ENCODE data around the gene ILK.

The ILK gene

GRCh38 chr11:6611092-6611962 is 7.8 kb downstream of the ILK start:
- TF ChIP-seq Cebpa-rat (IDR thresholded peaks at IDR 0.05) = no peak
- H3K36me3 ChIP-seq = peaks cover 63% of the 10 kb centered on the region
- H3K4me1 ChIP-seq = peaks cover 39% of the 10 kb centered on the region
- peak overlapping the region; percentile 98 for H3K4me2 ChIP-seq
- H3K27me3 ChIP-seq = no peaks in the 10 kb centered on the region; the same call in 1 of the 2 replicates
- H4K20me1 ChIP-seq = peaks cover 24% of the 10 kb centered on the region; the same call in 1 of the 2 replicates
- no peaks in the 10 kb centered on the region for H3K9me3 ChIP-seq
- H3K27ac ChIP-seq = peak overlapping the region; percentile 91
- peak overlapping the region; percentile 92 for H3K4me3 ChIP-seq
- H3K9ac ChIP-seq = peak overlapping the region; percentile 94

DNA sequence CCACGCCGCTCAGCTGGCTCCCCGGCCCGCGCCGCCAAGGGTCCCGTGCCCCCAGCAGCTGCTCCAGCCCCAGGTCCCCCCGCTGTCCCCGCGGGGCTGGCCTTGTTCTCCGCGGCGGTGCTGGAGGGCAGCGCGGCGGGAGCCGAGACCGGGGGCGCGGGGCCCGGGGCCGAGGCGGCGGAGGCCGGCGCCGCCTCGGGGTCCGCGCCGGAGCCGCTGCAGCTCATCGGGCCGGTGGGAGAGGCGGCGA is 8.3 kb downstream of the ILK start:
- no peak for TF ChIP-seq Cebpa-rat (IDR thresholded peaks at IDR 0.05)
- Histone ChIP-seq H3K4me1 (peaks cover 33% of the 10 kb centered on the region), H3K9ac (peak overlapping the region; percentile 94), H4K20me1 (peaks cover 18% of the 10 kb centered on the region; the same call in 1 of the 2 replicates), H3K27me3 (no peaks in the 10 kb centered on the region; the same call in 1 of the 2 replicates), H3K9me3 (no peaks in the 10 kb centered on the region), H3K36me3 (peaks cover 68% of the 10 kb centered on the region), H3K4me2 (peak overlapping the region; percentile 98), H3K27ac (peak overlapping the region; percentile 91), H3K4me3 (peak overlapping the region; percentile 92)

DNA sequence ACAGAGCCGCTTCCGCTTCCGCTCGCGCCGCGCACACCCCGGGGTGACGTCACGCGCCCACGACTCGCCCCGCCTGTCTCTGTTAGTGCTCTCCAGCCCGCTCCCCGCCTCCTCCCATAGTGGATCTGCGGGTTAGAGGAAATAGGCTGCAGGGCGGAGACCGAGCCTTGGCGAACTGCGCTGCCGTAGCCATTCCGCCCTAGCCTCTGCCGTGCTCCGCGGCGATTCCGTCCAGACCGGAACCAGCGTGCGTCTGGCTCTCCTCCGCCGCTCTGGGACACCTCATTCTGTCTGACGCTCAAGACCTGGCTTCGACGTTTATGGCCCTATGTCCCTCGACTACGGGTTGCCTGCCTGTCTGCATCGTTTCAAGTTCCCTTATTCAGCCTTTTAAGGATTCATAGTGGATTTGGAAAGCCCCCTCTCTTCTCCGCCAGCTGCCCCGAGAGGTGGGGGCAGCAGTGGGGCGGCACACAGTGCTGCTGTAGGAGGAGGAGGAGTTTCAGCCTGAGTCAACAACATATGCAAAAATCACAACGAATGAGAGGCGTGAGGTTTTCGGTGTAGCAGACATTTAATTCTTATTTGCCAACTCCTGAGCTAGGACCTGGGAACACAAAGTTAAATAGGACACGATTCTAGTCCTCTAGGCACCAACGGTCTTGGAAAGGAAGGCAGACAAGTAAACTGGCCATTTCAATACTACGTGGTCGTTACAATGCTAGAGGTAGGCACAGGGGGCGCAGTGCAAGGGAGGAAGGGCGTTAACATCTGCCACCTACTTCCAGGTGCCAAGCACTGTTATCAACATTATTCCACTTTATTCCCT is 8.9 kb downstream of the ILK start, which contains the start of gene TAF10:
TAF10 (minus strand) TSS at position 4 of the 829 bp plus-strand sequence. CDS start 27 bp downstream, outside the sequence.
- peaks cover 71% of the 10 kb centered on the region for H3K36me3 ChIP-seq
- peak within 1 kb of the TSS; percentile 92 for H3K4me3 ChIP-seq
- H4K20me1 ChIP-seq = peaks cover 15% of the 10 kb centered on the region; the same call in 1 of the 2 replicates
- H3K4me1 ChIP-seq = peaks cover 30% of the 10 kb centered on the region
- no peaks in the 10 kb centered on the region; the same call in 1 of the 2 replicates for H3K27me3 ChIP-seq
- peak within 1 kb of the TSS; percentile 98 for H3K4me2 ChIP-seq
- H3K9me3 ChIP-seq = no peaks in the 10 kb centered on the region
- peak within 1 kb of the TSS; percentile 91 for H3K27ac ChIP-seq
- peak within 1 kb of the TSS; percentile 94 for H3K9ac ChIP-seq
- TF ChIP-seq Cebpa-rat (IDR thresholded peaks at IDR 0.05) = no peak

GRCh38 chr11:6613496-6613895 is 9.9 kb downstream of the ILK start:
- Histone ChIP-seq H4K20me1 (peaks cover 15% of the 10 kb centered on the region; the same call in 1 of the 2 replicates), H3K4me1 (peaks cover 34% of the 10 kb centered on the region), H3K27me3 (no peaks in the 10 kb centered on the region; the same call in 1 of the 2 replicates), H3K9me3 (no peaks in the 10 kb centered on the region), H3K4me3 (no peak overlapping the region), H3K9ac (no peak overlapping the region), H3K4me2 (peak overlapping the region; percentile 98), H3K27ac (no peak overlapping the region), H3K36me3 (peaks cover 60% of the 10 kb centered on the region)
- no peak for TF ChIP-seq Cebpa-rat (IDR thresholded peaks at IDR 0.05)

DNA sequence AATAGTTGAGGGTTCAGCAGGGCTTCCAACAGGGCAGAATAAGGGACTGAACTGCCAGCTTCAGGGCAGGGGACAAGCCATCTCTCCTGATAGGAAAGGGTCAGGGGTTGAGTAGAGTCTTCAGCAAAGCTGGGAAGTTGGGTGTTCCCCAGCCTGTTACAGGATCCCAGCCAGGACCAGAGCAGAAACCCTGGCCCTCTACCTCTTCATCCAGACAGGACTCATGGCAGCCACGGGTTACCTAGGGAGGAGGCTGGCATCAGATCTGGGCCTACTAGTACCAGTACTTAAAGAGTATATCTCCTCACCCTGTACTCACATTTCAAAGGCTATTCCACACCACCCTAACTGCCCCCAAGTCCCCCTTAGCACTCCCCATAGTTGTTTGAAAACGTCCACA is 10.9 kb downstream of the ILK start:
- Histone ChIP-seq H3K27ac (no peak overlapping the region), H3K4me3 (no peak overlapping the region), H3K4me1 (peaks cover 39% of the 10 kb centered on the region), H3K9ac (no peak overlapping the region), H3K9me3 (no peaks in the 10 kb centered on the region), H3K36me3 (peaks cover 50% of the 10 kb centered on the region), H4K20me1 (peaks cover 15% of the 10 kb centered on the region; the same call in 1 of the 2 replicates), H3K4me2 (no peak overlapping the region), H3K27me3 (no peaks in the 10 kb centered on the region; the same call in 1 of the 2 replicates)
- no peak for TF ChIP-seq Cebpa-rat (IDR thresholded peaks at IDR 0.05)

- Histone ChIP-seq H3K9ac (no peak overlapping the region), H3K27me3 (no peaks in the 10 kb centered on the region; the same call in 1 of the 2 replicates), H3K9me3 (no peaks in the 10 kb centered on the region), H3K27ac (no peak overlapping the region), H3K4me2 (no peak overlapping the region), H3K36me3 (peaks cover 44% of the 10 kb centered on the region), H3K4me3 (no peak overlapping the region), H3K4me1 (peaks cover 45% of the 10 kb centered on the region), H4K20me1 (peaks cover 15% of the 10 kb centered on the region; the same call in 1 of the 2 replicates)
- TF ChIP-seq Cebpa-rat (IDR thresholded peaks at IDR 0.05) = no peak
These were observed 11.5 kb downstream of the ILK start for GRCh38 chr11:6615046-6615445.

DNA sequence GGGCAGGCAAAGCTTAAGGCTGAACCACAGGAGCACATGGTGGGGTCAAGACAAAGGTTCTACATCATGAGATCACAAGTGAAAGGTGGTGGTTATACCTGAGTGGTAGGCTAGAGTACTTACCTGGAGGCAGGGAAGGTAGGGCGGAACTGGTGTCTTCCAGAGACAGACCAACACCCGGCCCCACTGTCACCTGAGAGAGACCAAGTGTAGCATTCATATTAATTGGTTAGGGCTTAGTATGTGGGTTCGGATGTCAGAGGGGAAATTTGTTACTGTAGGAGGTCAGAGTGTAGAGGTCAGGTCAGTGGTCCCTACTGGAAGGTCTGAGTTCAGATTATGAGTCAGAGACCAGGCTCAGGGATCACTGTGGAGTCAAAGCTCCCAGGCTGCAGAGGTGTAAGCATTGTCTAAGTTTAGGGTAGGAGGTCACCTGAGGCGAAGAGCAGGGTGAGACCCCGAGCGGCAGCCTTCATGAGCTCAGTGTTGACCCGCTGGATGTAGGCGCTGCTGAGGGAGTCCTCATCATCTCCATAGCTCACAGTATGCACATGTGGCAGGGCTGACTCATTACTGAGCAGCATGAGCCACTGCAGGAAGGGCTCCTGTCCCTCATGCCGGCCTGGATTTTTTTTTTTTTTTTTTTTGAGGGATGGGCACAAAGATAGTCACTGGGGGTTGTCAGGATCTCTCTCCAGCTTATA is 12.5 kb downstream of the ILK start:
- Histone ChIP-seq H3K36me3 (peaks cover 34% of the 10 kb centered on the region), H3K27ac (no peak overlapping the region), H3K9ac (no peak overlapping the region), H3K9me3 (no peaks in the 10 kb centered on the region), H3K4me2 (no peak overlapping the region), H3K4me1 (peaks cover 40% of the 10 kb centered on the region), H3K27me3 (no peaks in the 10 kb centered on the region; the same call in 1 of the 2 replicates), H3K4me3 (no peak overlapping the region), H4K20me1 (peaks cover 8% of the 10 kb centered on the region; the same call in 1 of the 2 replicates)
- TF ChIP-seq Cebpa-rat (IDR thresholded peaks at IDR 0.05) = no peak

DNA sequence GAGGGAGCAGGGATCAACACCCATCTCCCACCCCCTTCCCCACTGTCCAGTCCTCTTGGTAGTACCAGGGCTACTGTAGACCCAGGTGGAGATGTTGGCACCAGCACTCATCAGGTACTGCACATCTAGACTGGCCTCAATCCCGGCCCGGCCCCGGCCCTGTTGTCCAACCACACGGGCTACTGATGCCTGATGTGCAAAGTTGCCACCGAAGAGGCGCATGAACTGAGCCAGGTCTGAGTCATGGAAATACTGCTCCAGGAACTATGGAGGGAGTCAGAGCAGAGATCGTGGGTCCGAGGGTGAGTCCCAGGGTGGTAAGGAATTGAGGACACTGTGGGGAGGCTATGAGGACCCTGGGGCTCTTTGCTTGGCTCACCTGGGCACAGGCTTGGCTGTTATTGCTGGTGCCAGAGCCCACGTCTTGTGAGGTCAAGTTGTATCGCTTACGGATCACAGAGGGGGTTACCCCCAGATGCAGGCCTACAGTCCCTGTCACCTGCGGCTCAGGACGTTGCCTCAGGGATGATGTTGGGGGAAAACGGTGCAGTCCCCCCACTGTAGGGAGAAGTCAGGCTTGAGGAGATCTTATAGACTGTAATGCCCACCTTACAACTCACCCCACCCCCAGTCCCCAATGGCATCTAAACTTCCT is 13.1 kb downstream of the ILK start:
- Histone ChIP-seq H3K4me1 (peaks cover 37% of the 10 kb centered on the region), H3K4me3 (no peak overlapping the region), H3K27ac (no peak overlapping the region), H3K27me3 (no peaks in the 10 kb centered on the region), H4K20me1 (peaks cover 2% of the 10 kb centered on the region; the same call in 1 of the 2 replicates), H3K9me3 (no peaks in the 10 kb centered on the region), H3K9ac (no peak overlapping the region), H3K36me3 (peaks cover 33% of the 10 kb centered on the region), H3K4me2 (no peak overlapping the region)
- TF ChIP-seq Cebpa-rat (IDR thresholded peaks at IDR 0.05) = no peak

GRCh38 chr11:6617315-6617781 is 13.8 kb downstream of the ILK start:
- no peak overlapping the region for H3K27ac ChIP-seq
- H3K27me3 ChIP-seq = no peaks in the 10 kb centered on the region
- no peak overlapping the region for H3K9ac ChIP-seq
- H3K4me2 ChIP-seq = peak overlapping the region; percentile 98
- H3K4me1 ChIP-seq = peaks cover 44% of the 10 kb centered on the region
- H3K9me3 ChIP-seq = no peaks in the 10 kb centered on the region
- peaks cover 34% of the 10 kb centered on the region for H3K36me3 ChIP-seq
- no peaks in the 10 kb centered on the region for H4K20me1 ChIP-seq
- no peak for TF ChIP-seq Cebpa-rat (IDR thresholded peaks at IDR 0.05)
- H3K4me3 ChIP-seq = no peak overlapping the region

Data from BLaER1 (cell line).